GM19397 (cell line): Measurements from ENCODE around the gene GFRA1.
"Not testable (repeated sequence)": the region's sequence is repeated elsewhere in the genome, so short reads cannot be mapped to it uniquely, and the experiment has no call there.

ENCODE experiments used
- ATAC-seq: cut with Tn5 transposase; IDR thresholded peaks from one replicate; pipeline ENCODE4 v1.9.1; 2021; ENCODE audit warnings: mild to moderate bottlenecking, moderate library complexity; ENCODE audit not compliant: unreplicated experiment

Gene GFRA1

DNA sequence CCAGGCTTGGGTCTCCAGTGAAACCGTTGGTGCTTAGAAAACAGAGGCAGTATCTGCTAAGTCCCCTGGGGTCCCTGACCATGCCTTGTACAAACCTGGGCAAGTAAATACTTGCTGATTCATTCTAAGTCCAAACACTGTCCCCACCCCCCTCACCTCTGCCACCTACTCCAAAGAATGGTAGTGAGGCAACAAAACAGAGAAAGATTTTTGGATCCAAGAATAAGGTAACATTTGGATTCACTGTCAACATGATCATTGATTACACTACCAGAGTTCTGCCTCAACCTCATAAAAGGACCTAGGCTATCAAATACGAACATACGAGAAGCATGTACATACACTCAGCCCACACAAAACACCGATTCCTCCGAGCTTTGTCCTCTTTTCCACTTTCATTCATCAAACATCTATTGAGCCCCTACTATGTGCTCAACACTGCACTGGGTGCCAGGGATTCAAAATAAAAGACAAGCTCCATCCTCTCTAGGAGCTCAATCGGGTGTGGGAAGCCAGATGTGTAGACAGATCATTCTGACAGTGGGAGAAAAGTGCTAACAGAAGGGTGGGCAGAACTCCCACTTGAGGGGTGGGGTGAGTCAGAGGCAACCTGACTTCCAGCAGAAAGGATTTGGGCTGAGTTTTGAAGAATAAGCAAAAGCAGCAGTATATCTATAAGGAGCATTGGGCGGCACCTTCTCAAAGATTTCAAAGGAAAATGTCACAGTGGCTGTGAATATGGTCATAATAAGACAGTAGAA lies 71.2 kb downstream of the GFRA1 start:
- ATAC-seq: no peak

DNA sequence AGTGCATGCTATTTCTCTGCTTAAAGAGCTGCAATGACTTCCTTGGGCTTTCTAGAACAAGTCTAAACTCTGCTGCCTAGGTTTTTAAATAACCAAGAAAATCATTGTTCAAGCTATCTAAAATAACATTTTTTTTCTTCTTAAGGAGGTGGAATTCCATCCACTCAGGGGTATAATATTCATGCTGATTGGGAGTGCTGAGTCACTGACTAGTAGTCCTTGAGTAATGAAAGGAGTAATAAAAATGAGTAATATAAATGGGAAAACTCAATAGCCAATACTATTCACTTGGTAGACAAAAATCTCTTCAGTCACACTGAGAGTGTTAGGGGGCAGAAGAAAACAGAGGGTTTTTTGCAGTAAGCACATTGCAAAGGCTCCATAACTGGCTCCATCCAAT lies 72.0 kb downstream of the GFRA1 start:
- ATAC-seq: no peak

DNA sequence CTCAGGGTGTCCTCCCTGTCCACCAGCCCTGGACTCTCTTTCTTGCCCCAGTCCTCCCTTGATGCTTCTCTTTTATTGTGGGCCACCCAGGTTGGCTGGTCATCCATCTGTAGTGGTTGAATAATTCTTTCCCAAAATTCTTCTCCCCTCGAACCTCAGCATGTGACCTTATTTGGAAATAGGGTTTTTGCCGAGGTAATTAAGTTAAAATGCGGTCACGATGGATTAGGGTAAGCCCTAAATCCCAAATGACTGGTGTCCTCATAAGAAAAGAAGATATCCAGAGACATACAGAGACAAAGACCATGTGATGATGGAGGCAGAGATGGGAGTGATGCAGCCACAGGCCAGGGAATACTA lies 74.3 kb downstream of the GFRA1 start:
- ATAC-seq: no peak

DNA sequence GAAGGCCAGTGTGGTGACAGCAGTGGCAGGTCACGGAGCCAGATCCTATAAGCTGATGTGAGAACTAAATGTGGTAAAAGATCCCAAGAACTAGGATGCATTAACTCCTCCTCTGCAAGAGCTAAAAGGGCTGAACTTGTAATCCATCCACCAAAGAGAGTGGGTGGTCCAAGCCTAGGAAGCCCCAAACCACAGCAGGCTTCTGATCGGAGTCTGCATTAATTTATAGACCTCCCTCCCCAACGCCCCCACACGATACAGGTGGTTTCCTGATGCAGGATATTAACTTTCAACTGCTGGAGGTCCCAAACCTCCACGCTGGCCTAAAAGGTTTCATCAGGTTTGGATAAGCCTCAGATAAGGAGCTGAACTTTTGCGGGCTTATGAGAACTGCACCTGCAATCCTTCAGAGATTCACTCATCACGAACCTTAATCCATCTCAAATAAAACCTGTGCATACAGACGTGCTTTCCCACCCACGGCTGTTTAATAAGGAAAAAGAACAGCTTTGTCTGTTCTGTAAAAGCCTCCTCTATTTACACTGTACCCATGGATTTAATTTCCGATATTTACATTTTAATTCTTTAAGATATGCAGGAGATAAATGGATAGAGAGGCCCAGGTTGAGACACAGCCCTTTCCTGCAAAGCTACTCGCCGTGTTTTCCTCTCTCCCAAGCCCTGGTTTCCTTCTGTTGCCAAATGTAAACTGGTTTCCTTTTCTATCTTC lies 74.9 kb downstream of the GFRA1 start:
- ATAC-seq: no peak

DNA sequence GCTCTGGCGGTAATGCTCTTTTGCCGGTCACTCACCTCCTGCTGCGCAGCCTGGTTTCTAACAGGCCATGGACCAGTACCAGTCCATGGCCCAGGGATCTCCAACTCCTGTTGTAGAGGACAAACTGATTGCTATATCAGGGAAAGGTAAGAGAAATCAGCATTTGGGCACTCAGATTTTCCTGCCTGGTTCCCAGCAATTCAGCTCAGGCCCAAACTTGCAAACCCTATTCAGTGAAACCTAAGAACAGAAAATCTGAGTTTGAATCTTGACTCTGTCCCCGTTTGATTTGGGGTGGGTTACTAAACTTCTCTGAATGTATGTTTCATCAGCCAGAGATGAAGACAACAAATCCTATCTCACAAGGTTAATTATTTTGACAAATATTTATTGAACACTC lies 77.4 kb downstream of the GFRA1 start:
- no peak for ATAC-seq

DNA sequence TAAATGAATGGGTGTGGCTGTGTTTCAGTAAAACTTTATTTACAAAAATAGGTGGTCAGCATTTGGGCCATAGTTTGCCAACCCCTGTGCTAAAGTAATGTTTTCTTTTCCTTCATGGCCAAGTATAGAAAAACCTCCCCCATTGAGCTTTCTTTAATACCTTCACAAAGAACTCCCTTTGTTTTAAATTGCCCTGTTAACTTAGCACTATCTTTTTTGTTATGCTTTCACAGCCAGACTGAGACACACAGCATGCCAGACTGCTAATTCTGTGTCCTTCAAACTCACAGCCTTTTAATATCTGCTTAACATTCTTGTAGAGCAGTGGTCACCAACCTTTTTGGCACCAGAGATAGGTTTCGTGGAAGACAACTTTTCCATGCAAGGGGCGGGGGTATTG lies 78.0 kb downstream of the GFRA1 start:
- no peak for ATAC-seq

DNA sequence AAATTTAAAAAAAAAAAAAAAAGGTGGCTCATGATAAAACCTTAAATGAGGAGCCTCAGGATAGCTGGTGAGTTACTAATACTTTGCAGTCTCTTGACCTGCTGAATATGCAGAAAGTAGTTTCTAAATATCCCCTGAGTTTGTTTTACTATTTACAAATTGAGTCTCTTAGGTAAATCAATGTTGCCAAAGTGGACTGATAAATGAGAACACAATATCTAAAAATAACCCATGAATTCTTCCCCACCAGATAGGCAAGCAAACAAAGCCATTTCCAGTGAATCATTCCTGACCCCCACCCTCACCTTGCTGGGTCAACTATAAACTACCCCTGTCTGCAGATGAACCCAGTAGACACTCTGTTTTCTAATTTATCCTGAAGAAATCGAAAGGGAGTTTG lies 78.9 kb downstream of the GFRA1 start:
- ATAC-seq: no peak

DNA sequence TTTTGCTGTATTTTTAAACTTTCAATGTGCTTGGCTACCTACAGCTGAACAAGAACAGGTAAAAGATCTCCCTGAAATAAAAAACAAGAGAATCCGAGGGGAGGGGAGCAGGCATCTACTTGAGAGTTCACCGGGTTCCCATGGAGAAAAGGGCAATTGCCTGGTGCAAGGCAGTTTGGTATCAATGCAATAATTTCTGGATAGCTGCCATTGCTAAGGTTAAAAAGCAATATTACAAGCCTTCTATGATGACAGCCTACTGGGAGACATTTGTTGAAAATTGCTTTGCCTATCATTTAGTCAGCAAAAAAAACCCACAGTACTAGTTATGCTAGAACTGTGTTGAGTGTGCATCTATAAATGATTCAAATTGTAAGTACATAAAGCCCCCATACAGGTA lies 82.1 kb downstream of the GFRA1 start:
- ATAC-seq: no peak

DNA sequence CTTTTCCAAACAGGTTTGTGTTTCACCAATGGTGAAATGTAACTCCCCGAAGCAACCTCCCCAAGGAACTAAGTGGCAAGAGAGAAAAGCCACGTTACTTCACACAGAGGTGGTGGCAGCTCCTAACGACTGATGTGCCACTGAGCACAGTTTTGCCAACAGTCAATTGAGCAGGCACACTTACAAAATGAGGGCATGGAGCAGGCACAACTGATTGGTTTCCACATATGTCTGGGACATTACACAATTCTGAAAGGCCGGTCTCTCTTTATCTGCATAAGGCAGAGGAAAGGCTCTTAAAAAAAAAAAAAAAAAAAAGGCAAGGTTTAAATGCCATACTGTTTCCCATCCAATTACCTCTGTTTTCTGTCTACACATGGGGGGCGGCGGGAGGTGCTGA lies 86.7 kb downstream of the GFRA1 start:
- ATAC-seq: no peak

DNA sequence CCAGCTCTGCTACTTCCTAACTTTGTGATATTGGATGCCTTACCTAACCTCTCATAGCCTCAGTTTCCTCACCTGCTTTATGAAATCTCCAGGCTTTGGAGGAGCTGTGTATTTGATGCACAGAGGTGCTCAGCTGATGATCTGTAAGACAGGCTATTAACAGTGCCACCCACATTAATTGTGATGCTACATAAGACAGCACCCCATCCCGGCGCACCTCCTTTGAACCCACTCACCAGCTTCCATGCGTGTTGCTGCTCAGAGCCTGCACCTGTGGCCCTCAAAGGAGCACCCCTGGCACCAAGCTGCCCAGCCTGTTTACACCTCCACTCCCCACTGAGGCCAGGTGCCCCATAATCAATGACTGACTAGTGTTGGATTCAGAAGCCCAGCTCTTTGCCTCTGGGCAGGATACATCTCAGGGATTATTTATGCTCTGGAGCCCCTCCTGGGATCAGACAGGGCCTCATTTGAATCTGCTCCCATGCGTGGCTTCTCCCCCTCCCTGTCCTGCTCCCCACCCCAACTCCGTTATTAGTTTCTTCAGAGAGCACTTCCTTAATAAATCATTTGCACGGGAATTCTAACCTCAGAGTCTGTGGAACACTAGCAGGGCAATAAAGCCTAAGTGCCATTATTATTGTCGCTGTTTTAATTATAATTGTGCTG lies 87.7 kb downstream of the GFRA1 start:
- no peak for ATAC-seq

DNA sequence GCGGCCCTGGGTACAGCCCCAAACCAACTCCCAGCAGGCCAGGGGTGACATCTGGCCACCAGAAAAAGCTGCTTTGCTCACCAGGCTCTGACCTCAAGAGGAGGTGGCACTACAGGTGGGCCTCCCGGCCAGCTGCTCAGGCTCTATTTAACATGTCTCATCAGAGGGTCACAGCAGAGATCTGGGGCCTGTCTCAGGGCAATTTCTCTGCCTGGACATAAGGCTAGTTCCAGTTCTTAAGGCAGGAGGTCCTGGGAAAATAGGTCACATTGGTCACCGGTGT lies 88.6 kb downstream of the GFRA1 start:
- no peak for ATAC-seq

DNA sequence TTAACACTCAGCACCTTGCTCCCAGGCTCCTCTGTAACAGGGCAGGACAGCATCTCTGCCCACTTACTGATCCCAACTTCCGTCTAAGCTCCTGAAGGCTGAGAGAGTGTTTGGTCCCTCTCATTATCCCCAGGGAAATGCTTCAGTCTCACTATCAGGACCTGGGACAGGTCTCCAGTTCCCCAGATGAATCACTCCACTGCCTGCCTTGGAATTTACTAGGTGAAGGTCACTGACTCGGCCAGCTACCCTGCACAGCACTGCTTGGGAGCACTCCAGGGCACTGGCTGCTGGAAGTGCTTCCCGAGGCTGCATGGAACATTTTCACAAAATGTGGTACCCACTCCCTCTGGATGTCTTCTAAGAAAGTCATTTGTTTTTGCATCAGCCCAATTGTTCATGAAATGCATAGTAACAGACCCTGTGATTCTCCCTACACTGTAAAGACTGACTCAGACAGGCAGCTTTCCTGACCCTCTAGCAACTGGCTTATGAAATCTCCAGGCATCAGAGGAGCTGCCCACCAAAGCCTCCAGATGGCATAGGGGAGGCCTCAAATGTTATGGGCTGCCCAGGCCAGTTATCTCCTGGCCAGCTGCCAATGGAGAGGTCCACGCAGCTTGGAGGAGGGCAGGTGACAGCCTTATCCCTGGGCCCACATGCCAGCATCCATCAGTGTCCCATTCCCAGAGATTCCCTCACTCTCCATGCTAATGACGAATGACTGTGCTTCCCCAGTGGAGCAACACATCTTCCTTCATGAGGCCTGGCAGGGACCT lies 89.1 kb downstream of the GFRA1 start:
- no peak for ATAC-seq

DNA sequence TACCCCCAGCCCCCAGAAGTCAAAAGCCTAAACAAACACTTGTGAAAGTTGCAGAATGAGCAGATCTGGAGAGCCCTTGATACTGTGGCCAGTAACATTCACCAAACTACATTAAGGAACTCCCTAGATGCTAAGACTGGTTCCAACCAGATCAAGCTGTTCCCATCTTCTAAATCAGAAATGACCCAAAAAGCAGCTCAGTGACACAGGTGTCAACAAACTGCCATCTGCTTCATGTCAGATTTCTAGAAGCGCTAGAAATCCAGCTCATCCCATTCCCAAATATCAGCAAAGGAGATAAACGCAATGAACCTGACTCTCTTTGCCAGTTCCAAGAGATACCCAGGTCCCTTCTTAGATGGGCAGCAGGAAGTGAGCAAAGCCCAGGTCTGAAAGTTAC lies 90.6 kb downstream of the GFRA1 start:
- no peak for ATAC-seq

DNA sequence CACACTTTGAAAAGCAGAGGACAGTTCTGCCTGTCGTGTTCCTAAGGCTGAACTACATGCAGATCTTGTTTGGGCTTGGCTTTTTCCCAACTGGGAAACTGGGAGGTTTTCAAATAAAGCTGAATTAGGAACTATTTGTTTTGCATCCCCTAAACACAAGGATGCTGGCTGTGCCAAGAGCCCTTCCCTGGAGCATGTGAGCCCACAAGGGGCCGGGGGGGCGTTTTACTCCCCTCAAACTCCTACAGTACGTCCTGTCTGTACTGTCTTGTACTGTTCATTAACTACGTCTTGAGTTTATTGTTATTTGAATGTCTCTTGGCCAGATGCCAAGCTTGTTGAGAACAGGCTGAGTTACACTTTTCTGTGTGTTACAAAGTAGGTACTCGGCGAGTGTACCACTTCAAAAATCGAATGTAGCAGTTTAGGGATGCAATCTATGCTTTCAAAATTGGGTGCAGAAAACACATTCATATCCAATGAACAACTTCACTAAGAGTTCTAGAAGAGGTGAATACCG lies 94.9 kb downstream of the GFRA1 start:
- no peak for ATAC-seq

DNA sequence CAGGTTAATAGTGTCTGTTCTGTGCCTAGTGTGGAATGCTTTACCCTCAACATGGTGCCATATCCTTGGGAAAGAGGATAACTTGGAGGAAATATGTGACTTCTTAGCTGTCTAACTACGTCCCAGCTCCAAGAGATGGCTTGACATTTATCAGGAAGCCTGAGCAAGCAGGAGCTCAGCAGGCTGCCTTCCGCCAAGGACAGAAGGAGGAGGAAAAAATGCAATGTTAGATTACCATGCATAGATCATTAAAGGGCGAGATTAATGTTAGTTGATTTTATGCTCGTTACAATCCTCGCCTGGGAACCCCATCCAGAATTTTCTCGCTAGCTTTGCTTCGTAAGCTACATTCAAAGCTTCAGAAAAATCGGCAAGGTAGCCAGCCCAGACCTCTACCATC lies 97.8 kb downstream of the GFRA1 start:
- ATAC-seq: no peak

DNA sequence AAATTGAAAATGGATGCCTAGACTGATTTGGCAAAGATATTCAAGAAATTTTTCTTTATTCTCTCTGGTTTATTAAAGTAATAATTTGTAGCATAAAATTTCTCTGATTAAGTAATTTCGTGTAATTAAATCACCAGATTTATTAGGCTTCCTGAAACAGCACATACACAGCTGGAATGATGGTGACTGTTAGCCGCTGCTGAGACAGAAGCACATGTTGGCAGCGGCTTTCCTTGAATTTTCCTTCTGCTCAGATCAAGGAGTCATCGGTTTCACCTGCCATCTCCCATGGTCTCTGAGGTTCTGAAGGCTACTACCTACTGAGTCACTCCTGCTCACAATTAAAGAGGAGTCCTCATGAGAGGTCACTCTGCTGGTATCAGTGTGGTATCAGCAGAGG lies 101.5 kb downstream of the GFRA1 start:
- no peak for ATAC-seq

DNA sequence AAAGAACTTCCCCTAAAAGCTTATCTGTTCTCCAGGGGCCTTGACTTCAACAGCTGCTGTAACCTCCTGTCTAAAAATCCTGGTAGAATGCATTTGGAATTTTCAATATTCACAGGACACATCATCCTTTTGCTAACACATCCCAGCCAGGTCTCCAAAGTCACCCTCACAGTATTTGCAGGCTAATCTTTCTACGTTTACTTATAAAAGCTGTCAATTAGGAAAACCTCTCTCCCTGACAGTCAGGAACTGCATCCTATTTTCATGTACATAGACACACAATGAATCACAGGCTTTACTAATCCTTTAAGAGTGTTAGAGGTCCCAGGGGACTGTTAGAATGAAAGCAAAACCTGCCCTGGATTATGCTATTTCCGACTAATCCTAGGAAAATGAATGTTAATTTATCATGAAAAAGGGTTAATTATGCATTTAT lies 102.2 kb downstream of the GFRA1 start:
- no peak for ATAC-seq

DNA sequence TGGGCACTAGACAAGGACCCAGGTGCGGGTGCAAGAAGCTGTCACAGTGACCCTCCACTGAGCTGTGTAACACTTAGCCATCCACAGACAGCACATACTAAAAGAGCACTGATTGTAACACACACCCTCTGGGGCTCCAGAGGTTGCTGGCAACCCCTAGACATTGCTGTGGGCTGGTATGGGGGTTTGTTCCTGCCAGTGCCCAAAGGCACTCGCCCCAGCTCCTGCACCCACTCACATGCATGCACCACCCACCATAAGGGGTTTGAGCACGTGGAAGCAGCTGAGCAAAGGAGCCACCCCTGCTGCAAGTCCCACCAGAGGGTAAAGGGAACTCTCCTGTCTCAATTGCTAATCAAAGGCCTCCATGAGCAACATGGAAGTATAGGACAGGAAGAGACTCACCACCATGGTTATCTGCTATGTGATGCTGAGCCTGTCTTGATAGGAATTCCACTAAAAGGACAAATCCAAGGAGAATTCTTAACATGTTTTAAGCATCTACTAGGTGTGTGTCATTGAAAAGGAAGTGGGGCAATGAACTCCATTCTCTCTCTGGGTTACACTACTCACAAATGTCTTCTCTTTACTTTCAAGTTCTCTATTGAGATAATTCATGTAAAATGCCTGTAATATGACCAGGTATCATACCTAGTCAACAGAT lies 103.1 kb downstream of the GFRA1 start:
- ATAC-seq: no peak

DNA sequence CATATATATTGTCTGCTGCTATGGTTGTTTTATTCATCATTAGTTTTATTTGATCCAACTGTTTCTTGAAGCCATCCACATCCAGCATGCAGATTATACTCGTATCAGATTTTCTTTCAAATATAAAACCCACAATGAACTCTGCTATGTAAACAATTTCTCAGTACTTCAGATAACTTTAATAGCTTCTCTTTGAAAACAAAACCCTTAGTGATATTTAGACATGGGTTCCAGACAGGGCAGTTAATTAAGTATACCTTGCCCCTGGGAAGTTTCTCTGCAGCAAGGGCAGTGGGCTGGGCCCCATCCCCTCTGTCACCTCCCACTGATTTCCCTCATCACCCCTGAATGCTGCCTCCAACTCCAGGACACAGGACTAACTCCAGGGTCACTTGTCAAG lies 104.3 kb downstream of the GFRA1 start:
- ATAC-seq: no peak

DNA sequence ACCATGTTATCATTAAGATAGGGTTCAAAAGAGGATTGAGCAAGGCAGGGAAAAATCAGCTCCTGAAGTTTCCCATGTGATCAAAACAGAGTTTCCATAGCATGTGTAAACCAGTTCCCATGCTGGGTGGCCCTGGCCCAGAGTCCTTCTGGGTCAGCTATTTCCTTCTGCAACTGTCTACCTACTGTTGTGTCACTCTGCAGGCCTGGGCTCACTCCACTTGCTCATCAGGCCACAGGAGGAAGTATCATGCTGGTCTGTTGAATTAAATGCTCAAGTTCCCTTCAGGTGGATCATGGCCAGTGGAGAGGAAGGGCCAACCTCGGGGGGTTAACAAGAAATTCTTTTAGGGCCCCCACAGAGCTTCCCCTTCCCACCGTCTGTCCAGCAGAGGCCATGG lies 104.7 kb downstream of the GFRA1 start:
- ATAC-seq: no peak

DNA sequence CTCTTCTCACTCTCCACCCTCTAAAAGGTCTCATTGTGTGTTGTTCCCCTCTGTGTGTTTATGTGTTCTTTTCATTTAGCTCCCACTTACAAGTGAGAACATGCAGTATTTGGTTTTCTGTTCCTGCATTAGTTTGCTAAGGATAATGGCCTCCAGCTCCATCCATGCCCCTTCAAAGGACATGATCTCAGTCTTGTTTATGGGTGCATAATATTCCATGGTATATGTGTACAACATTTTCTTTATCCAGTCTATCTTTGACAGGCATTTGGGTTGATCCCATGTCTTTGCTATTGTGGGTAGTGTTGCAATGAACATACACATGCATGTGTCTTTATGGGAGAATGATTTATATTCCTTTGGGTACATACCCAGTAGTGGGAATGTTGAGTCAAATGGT lies 107.1 kb downstream of the GFRA1 start:
- ATAC-seq: not testable (repeated sequence)
